RWPE1 (cell line): ENCODE measurements around the gene GNB1.

Experiments used
- CTCF ChIA-PET: fragments of 350-600 bp; sonication (Branson Sonifier 250); formaldehyde crosslinking; extraction: SDS; loops from one replicate; lab custom pipeline; 2021; lab: Yijun Ruan, JAX
- POLR2A ChIA-PET: fragments of 400-600 bp; formaldehyde crosslinking; extraction: SDS; loops from one replicate; lab custom pipeline; 2020; ENCODE audit warnings: antibody characterized with exemption; ENCODE audit not compliant: low non-redundant PET; lab: Yijun Ruan, JAX
- DNase-seq: peaks from one replicate; pipeline ENCODE4 v3.0.0; 2012; ENCODE audit warnings: low spot score
- H3K27ac ChIP-seq: fragments of 450-650 bp; 2 replicates; pipeline ENCODE4 v1.5.1; 2017
- CTCF ChIP-seq: fragments of 450-650 bp; conservative IDR thresholded peaks from 2 replicates; pipeline ENCODE4 v1.5.1; 2017; ENCODE audit warnings: low read depth, mild to moderate bottlenecking

Gene GNB1

DNA sequence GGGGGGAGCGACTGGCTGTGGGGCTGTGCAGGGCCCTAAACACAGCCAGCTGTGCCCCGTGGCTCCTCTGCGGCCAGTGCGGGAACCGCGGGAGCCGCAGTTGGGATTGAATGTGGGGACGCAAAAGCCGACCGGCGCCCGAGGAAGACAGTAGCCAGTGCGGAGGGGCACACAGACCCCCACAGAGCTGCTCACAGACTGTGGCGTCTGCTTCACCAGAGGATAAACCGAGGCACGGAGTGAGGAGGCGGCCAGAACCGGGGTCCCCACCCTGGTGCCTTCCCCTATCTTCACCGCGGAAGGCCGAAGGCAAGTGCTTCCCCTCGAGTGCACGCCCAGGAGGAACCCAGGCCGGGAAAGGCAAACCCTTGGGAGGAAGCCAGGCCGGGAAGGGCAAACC is 36.9 kb upstream of the GNB1 start:
- POLR2A ChIA-PET, result interaction anchor here (0.6 kb wide), 1 partner anchor 122 kb away, joined by 4 read pairs; no protein-coding TSS in a partner anchor
- DNase-seq, result no peak
- no peak overlapping the region for H3K27ac ChIP-seq
- CTCF ChIA-PET, result interaction anchor here (2.1 kb wide), 1 partner anchor 117 kb away, joined by 5 read pairs; no protein-coding TSS in a partner anchor
- no peak for TF ChIP-seq CTCF

GRCh38 chr1:1926886-1927660 is 36.2 kb upstream of the GNB1 start:
- no peak for DNase-seq
- POLR2A ChIA-PET, result no interaction called here
- CTCF ChIA-PET, result interaction anchor here (2.1 kb wide), 1 partner anchor 118 kb away, joined by 5 read pairs; no protein-coding TSS in a partner anchor
- TF ChIP-seq CTCF, result no peak
- no peak overlapping the region for H3K27ac ChIP-seq

- CTCF ChIA-PET, result interaction anchor here (2.1 kb wide), 1 partner anchor 119 kb away, joined by 5 read pairs; no protein-coding TSS in a partner anchor
- DNase-seq, result no peak
- POLR2A ChIA-PET, result no interaction called here
- no peak overlapping the region for H3K27ac ChIP-seq
- no peak for TF ChIP-seq CTCF
Measured at GRCh38 chr1:1926346-1926811, 35.5 kb upstream of the GNB1 start.

GRCh38 chr1:1925437-1926345 is 34.8 kb upstream of the GNB1 start:
- H3K27ac ChIP-seq, result no peak overlapping the region
- CTCF ChIA-PET, result interaction anchor here (0.7 to 2.1 kb wide), 3 partner anchors 119 to 178 kb away, joined by 3 to 5 read pairs (median 3); no protein-coding TSS in a partner anchor
- no peak for TF ChIP-seq CTCF
- POLR2A ChIA-PET, result no interaction called here
- no peak for DNase-seq

- TF ChIP-seq CTCF, result no peak
- POLR2A ChIA-PET, result no interaction called here
- no peak for DNase-seq
- no peak overlapping the region for H3K27ac ChIP-seq
- CTCF ChIA-PET, result interaction anchor here (0.7 kb wide), 1 partner anchor 121 kb away, joined by 3 read pairs; no protein-coding TSS in a partner anchor
Measured at GRCh38 chr1:1924849-1925248, 34.0 kb upstream of the GNB1 start.

- CTCF ChIA-PET, result no interaction called here
- no peak for DNase-seq
- no peak for TF ChIP-seq CTCF
- POLR2A ChIA-PET, result no interaction called here
- H3K27ac ChIP-seq, result no peak overlapping the region
Measured at GRCh38 chr1:1924386-1924785, 33.5 kb upstream of the GNB1 start.
